Measurements from ENCODE around the gene MYL2. TPM values are rescaled to one million over a fixed set of nuclear protein-coding genes. Genes with fewer than 3 reads are reported as not detected.

Gene MYL2
- total and polyA plus RNA-seq, 2 donors (not counting 1 experiment from before 2014, with no cell fraction given) = 0.18 to 0.39 TPM

DNA sequence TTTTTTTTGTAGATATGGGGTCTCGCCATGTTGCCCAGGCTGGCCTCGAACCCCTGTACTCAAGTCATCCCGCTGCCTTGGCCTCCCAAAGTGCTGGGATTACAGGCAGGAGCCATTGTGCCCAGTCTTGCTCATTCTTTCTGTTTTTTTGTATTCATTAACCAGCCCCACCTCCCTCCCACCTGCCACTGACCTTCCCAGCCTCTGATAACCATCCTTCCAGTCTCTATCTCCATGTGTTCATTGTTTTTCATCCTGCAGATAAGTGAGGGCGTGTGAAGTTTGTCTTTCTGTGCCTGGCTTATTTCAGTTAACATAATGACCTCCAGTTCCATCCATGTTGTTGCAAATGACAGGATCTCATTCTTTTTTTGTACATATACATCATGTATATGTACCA lies 19.0 kb downstream of the MYL2 start:
- TF ChIP-seq, protein P1, sequence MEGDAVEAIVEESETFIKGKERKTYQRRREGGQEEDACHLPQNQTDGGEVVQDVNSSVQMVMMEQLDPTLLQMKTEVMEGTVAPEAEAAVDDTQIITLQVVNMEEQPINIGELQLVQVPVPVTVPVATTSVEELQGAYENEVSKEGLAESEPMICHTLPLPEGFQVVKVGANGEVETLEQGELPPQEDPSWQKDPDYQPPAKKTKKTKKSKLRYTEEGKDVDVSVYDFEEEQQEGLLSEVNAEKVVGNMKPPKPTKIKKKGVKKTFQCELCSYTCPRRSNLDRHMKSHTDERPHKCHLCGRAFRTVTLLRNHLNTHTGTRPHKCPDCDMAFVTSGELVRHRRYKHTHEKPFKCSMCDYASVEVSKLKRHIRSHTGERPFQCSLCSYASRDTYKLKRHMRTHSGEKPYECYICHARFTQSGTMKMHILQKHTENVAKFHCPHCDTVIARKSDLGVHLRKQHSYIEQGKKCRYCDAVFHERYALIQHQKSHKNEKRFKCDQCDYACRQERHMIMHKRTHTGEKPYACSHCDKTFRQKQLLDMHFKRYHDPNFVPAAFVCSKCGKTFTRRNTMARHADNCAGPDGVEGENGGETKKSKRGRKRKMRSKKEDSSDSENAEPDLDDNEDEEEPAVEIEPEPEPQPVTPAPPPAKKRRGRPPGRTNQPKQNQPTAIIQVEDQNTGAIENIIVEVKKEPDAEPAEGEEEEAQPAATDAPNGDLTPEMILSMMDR (IDR thresholded peaks at IDR 0.05) = no peak
- no peak for TF ChIP-seq EZH2 (IDR thresholded peaks at IDR 0.05; ENCODE audit: borderline replicate concordance, insufficient read depth, low read depth, low read length, poor library complexity, severe bottlenecking)
- CTCF ChIA-PET = no interaction called here

DNA sequence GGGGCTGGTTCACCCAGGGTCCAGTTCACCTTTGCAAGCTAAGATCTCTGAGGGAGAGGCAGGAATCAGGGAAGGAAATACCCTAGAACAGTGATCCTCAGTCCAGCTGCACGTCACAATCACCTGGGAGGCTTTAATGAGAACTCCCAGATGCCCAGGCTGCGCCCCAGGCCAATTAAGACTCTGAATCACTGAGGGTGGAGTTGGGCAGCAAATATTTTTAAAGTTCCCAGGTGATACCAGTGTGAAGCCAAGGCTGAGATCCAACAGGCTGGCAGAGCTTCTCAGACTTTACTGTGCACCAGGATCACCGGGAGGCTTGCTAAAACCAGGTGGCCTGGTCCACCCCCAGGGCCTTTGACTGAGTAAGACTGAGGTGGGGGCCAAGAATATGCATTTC lies 23.8 kb downstream of the MYL2 start:
- TF ChIP-seq EZH2 (IDR thresholded peaks at IDR 0.05; ENCODE audit: borderline replicate concordance, insufficient read depth, low read depth, low read length, poor library complexity, severe bottlenecking) = no peak
- TF ChIP-seq, protein P1 (IDR thresholded peaks at IDR 0.05) = no peak
- Histone ChIP-seq H3K27ac (ENCODE audit: low read length in 2 of 2) (no peak overlapping the region), H3K9ac (ENCODE audit: low read length) (no peak overlapping the region), H3K4me3 (ENCODE audit: control extremely low read depth in 1 of 5, extremely low read depth in 1 of 5, insufficient read depth in 1 of 5, low read depth in 2 of 5, low read length in 4 of 5) (no peak overlapping the region), H2AFZ (ENCODE audit: insufficient read depth, low read depth, low read length, poor library complexity, severe bottlenecking) (no peak overlapping the region), H3K27me3 (replicated peaks in 1 of 4; ENCODE audit: control extremely low read depth in 1 of 4, control insufficient read depth in 3 of 4, insufficient read depth in 4 of 4, low read length in 3 of 4) (peaks cover 0 to 5% (median 0%) of the 10 kb centered on the region in 4 experiments), H3K4me2 (replicated peaks; ENCODE audit: low read depth, low read length, poor library complexity, severe bottlenecking) (no peak overlapping the region), H3K36me3 (replicated peaks in 1 of 2; ENCODE audit: control extremely low read depth in 1 of 2, control insufficient read depth in 1 of 2, extremely low read depth in 1 of 2, insufficient read depth in 2 of 2, low read length in 1 of 2) (no peaks in the 10 kb centered on the region), H3K4me1 (ENCODE audit: control insufficient read depth in 2 of 2, insufficient read depth in 2 of 2, low read length in 2 of 2) (peaks cover 5 to 9% of the 10 kb centered on the region in 2 donors), H3K9me3 (ENCODE audit: control extremely low read depth in 1 of 3, control insufficient read depth in 2 of 3, insufficient read depth in 1 of 3, low read length in 2 of 3) (peaks cover 0 to 4% (median 4%) of the 10 kb centered on the region in 3 donors), H3K79me2 (ENCODE audit: control insufficient read depth, insufficient read depth, low read length) (no peaks in the 10 kb centered on the region), H4K20me1 (ENCODE audit: control insufficient read depth, insufficient read depth, low read length, poor library complexity, severe bottlenecking) (no peaks in the 10 kb centered on the region)
- DNase-seq (no peak), ATAC-seq (ENCODE audit: low read depth) (no peak)
- H3K27ac Mint-ChIP-seq = no peak overlapping the region
- intact Hi-C loops (cut with micrococcal nuclease) = loop anchor here (10.0 kb wide), 1 partner anchor 118 kb away; no protein-coding TSS in a partner anchor
- CTCF ChIA-PET = interaction anchor here (0.6 to 9.0 kb wide), 7 partner anchors 8 to 416 kb away, joined by 4 to 87 read pairs (median 16); no protein-coding TSS in a partner anchor
- H3K27me3 Mint-ChIP-seq = no peaks in the 10 kb centered on the region
- H3K9me3 Mint-ChIP-seq (ENCODE audit: insufficient read depth) = no peaks in the 10 kb centered on the region
- peaks cover 4% of the 10 kb centered on the region for H3K4me1 Mint-ChIP-seq
- 87% methylated on average over 3 of the region's 3 CpGs for WGBS (ENCODE audit: insufficient coverage)
- POLR2A ChIA-PET = no interaction called here
- H3K4me3 Mint-ChIP-seq = no peak overlapping the region

More for the DNA sequence above, 19.0 kb downstream of the MYL2 start:
- no peak overlapping the region for H3K4me3 ChIP-seq (ENCODE audit: control extremely low read depth in 1 of 5, extremely low read depth in 1 of 5, insufficient read depth in 1 of 5, low read depth in 2 of 5, low read length in 4 of 5)
- H3K4me2 ChIP-seq (replicated peaks; ENCODE audit: low read depth, low read length, poor library complexity, severe bottlenecking) = no peak overlapping the region
- H3K79me2 ChIP-seq (ENCODE audit: control insufficient read depth, insufficient read depth, low read length) = no peaks in the 10 kb centered on the region
- peaks cover 5% of the 10 kb centered on the region in 2 donors for H3K4me1 ChIP-seq (ENCODE audit: control insufficient read depth in 2 of 2, insufficient read depth in 2 of 2, low read length in 2 of 2)
- H3K27ac ChIP-seq (ENCODE audit: low read length in 2 of 2) = no peak overlapping the region
- no peaks in the 10 kb centered on the region for H4K20me1 ChIP-seq (ENCODE audit: control insufficient read depth, insufficient read depth, low read length, poor library complexity, severe bottlenecking)
- WGBS (ENCODE audit: insufficient coverage) = 60% methylated on average over 1 of the region's 4 CpGs
- H3K27me3 Mint-ChIP-seq = no peaks in the 10 kb centered on the region
- POLR2A ChIA-PET = no interaction called here
- no peak overlapping the region for H3K27ac Mint-ChIP-seq
- H3K9me3 Mint-ChIP-seq (ENCODE audit: insufficient read depth) = no peaks in the 10 kb centered on the region
- DNase-seq (no peak), ATAC-seq (ENCODE audit: low read depth) (no peak)
- H3K4me3 Mint-ChIP-seq = no peak overlapping the region
- intact Hi-C loops (cut with micrococcal nuclease) = no loop called here
- H3K4me1 Mint-ChIP-seq = peaks cover 5% of the 10 kb centered on the region
- no peaks in the 10 kb centered on the region for H3K36me3 ChIP-seq (replicated peaks in 1 of 2; ENCODE audit: control extremely low read depth in 1 of 2, control insufficient read depth in 1 of 2, extremely low read depth in 1 of 2, insufficient read depth in 2 of 2, low read length in 1 of 2)
- H2AFZ ChIP-seq (ENCODE audit: insufficient read depth, low read depth, low read length, poor library complexity, severe bottlenecking) = no peak overlapping the region
- no peaks in the 10 kb centered on the region for H3K27me3 ChIP-seq (replicated peaks in 1 of 4; ENCODE audit: control extremely low read depth in 1 of 4, control insufficient read depth in 3 of 4, insufficient read depth in 4 of 4, low read length in 3 of 4)
- no peak overlapping the region for H3K9ac ChIP-seq (ENCODE audit: low read length)
- H3K9me3 ChIP-seq (ENCODE audit: control extremely low read depth in 1 of 3, control insufficient read depth in 2 of 3, insufficient read depth in 1 of 3, low read length in 2 of 3) = no peaks in the 10 kb centered on the region

Data from B cell (primary cell).